ENCODE measurements around the gene ZSCAN23. TPM values are rescaled to one million over a fixed set of nuclear protein-coding genes. Genes with fewer than 3 reads are reported as not detected.
A peak's percentile ranks its signal among the peaks of the same experiment; 100 is the strongest.

The ZSCAN23 gene
- total and polyA plus RNA-seq, 9 of the 15 experiments (the other 6 are each of a cell fraction or from before 2014, with no cell fraction given), result 0.05 to 0.29 (median 0.21) TPM; not detected in 1

- TF ChIP-seq HMBOX1 (IDR thresholded peaks at IDR 0.05) (0 out of 2 replicates have a peak, but pooled peaks have one; percentile 15), HNRNPH1 (optimal IDR thresholded peaks at IDR 0.05; ENCODE audit: low read depth, low read length) (no peak), HMG20B (CRISPR knock-in tag; IDR thresholded peaks at IDR 0.05) (0 out of 2 replicates have a peak, but pooled peaks have one; percentile 39), EWSR1 (IDR thresholded peaks at IDR 0.05; ENCODE audit: borderline replicate concordance, low read depth, partially characterized antibody) (no peak), ZKSCAN8 (CRISPR knock-in tag; IDR thresholded peaks at IDR 0.05) (no peak), SRSF9 (IDR thresholded peaks at IDR 0.05; ENCODE audit: borderline replicate concordance, low read depth, low read length) (no peak), XRCC5 (IDR thresholded peaks at IDR 0.05; ENCODE audit: low read depth, low read length) (no peak), ZNF668 (CRISPR knock-in tag; IDR thresholded peaks at IDR 0.05) (no peak), NKRF (IDR thresholded peaks at IDR 0.05; ENCODE audit: borderline replicate concordance) (no peak), MAFF (IDR thresholded peaks at IDR 0.05; ENCODE audit: low read length) (no peak), ZBTB8A (IDR thresholded peaks at IDR 0.05; ENCODE audit: partially characterized antibody) (no peak), NBN (IDR thresholded peaks at IDR 0.05; ENCODE audit: low read depth) (no peak; the same call in 1 of the 2 replicates), CBX5 (IDR thresholded peaks at IDR 0.05; ENCODE audit: borderline replicate concordance, low read depth) (no peak), ZNF384 (IDR thresholded peaks at IDR 0.05; ENCODE audit: low read depth, low read length) (no peak)
- TF ChIP-seq, protein P1, sequence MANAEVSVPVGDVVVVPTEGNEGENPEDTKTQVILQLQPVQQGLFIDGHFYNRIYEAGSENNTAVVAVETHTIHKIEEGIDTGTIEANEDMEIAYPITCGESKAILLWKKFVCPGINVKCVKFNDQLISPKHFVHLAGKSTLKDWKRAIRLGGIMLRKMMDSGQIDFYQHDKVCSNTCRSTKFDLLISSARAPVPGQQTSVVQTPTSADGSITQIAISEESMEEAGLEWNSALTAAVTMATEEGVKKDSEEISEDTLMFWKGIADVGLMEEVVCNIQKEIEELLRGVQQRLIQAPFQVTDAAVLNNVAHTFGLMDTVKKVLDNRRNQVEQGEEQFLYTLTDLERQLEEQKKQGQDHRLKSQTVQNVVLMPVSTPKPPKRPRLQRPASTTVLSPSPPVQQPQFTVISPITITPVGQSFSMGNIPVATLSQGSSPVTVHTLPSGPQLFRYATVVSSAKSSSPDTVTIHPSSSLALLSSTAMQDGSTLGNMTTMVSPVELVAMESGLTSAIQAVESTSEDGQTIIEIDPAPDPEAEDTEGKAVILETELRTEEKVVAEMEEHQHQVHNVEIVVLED (CRISPR knock-in tag; IDR thresholded peaks at IDR 0.05), result no peak
- TF ChIP-seq, protein P2, sequence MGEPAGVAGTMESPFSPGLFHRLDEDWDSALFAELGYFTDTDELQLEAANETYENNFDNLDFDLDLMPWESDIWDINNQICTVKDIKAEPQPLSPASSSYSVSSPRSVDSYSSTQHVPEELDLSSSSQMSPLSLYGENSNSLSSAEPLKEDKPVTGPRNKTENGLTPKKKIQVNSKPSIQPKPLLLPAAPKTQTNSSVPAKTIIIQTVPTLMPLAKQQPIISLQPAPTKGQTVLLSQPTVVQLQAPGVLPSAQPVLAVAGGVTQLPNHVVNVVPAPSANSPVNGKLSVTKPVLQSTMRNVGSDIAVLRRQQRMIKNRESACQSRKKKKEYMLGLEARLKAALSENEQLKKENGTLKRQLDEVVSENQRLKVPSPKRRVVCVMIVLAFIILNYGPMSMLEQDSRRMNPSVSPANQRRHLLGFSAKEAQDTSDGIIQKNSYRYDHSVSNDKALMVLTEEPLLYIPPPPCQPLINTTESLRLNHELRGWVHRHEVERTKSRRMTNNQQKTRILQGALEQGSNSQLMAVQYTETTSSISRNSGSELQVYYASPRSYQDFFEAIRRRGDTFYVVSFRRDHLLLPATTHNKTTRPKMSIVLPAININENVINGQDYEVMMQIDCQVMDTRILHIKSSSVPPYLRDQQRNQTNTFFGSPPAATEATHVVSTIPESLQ (CRISPR knock-in tag; IDR thresholded peaks at IDR 0.05), result no peak
- TF ChIP-seq, protein P3, sequence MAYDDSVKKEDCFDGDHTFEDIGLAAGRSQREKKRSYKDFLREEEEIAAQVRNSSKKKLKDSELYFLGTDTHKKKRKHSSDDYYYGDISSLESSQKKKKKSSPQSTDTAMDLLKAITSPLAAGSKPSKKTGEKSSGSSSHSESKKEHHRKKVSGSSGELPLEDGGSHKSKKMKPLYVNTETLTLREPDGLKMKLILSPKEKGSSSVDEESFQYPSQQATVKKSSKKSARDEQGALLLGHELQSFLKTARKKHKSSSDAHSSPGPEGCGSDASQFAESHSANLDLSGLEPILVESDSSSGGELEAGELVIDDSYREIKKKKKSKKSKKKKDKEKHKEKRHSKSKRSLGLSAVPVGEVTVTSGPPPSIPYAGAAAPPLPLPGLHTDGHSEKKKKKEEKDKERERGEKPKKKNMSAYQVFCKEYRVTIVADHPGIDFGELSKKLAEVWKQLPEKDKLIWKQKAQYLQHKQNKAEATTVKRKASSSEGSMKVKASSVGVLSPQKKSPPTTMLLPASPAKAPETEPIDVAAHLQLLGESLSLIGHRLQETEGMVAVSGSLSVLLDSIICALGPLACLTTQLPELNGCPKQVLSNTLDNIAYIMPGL (CRISPR knock-in tag; IDR thresholded peaks at IDR 0.05), result peak; percentile 10; the same call in 1 of the 2 replicates
These were observed 47.1 kb upstream of the ZSCAN23 start (continued) for GRCh38 chr6:28490205-28490890.
